GM18951 (cell line): ENCODE data around the gene GFRA4.

Experiments
- POLR2A ChIP-seq: IDR thresholded peaks from 4 replicates; pipeline ENCODE4 v1.6.1; 2011; ENCODE audit warnings: mild to moderate bottlenecking; ENCODE audit not compliant: insufficient read length, insufficient read depth; ENCODE audit errors: extremely low read depth
- in situ Hi-C: fragments of 300-500 bp; cut with MboI; formaldehyde crosslinking; loops from one replicate; pipeline ENCODE4 v1.12.0; 2022; ENCODE audit warnings: low sequenced_read_pairs, mixed read lengths, inconsistent platforms; ENCODE audit not compliant: unreplicated experiment

Gene GFRA4

GRCh38 chr20:3663031-3663701, at the start of gene GFRA4:
Gene GFRA4 (minus strand): TSS chr20:3663399. CDS start chr20:3663399, 0 bp downstream.
- no peak for TF ChIP-seq POLR2A
- in situ Hi-C loops = no loop called here

- no peak for TF ChIP-seq POLR2A
- in situ Hi-C loops = no loop called here
These were observed 49.2 kb upstream of the GFRA4 start, which contains the start of gene SIGLEC1 for GRCh38 chr20:3712279-3712873. Gene SIGLEC1 (minus strand): TSS chr20:3712600. CDS start chr20:3707128, 5,472 bp downstream.

GRCh38 chr20:3711484-3711941, 48.3 kb upstream of the GFRA4 start:
- in situ Hi-C loops = no loop called here
- no peak for TF ChIP-seq POLR2A

- no peak for TF ChIP-seq POLR2A
- in situ Hi-C loops = no loop called here
These were observed 47.7 kb upstream of the GFRA4 start for GRCh38 chr20:3710703-3711483.

GRCh38 chr20:3710011-3710466, 46.8 kb upstream of the GFRA4 start:
- TF ChIP-seq POLR2A = no peak
- in situ Hi-C loops = no loop called here

GRCh38 chr20:3707508-3707899, 44.3 kb upstream of the GFRA4 start:
- TF ChIP-seq POLR2A = no peak
- in situ Hi-C loops = no loop called here

GRCh38 chr20:3706774-3707507, 43.7 kb upstream of the GFRA4 start:
- in situ Hi-C loops = no loop called here
- TF ChIP-seq POLR2A = no peak

GRCh38 chr20:3705970-3706739, 43.0 kb upstream of the GFRA4 start:
- TF ChIP-seq POLR2A = no peak

GRCh38 chr20:3705491-3705969, 42.3 kb upstream of the GFRA4 start:
- in situ Hi-C loops = no loop called here

More at GRCh38 chr20:3705970-3706739, 43.0 kb upstream of the GFRA4 start:
- in situ Hi-C loops = no loop called here

GRCh38 chr20:3704087-3704486, 40.9 kb upstream of the GFRA4 start:
- in situ Hi-C loops = no loop called here
- TF ChIP-seq POLR2A = no peak

More at GRCh38 chr20:3705491-3705969, 42.3 kb upstream of the GFRA4 start:
- TF ChIP-seq POLR2A = no peak

- in situ Hi-C loops = no loop called here
- TF ChIP-seq POLR2A = no peak
These were observed 39.6 kb upstream of the GFRA4 start for GRCh38 chr20:3702611-3703391.
